Hematopoietic multipotent progenitor cell treated with erythropoietin and hydrocortisone succinate and interleukin-3 and kit ligand, for 17 days (in vitro differentiated cells): ENCODE results near the gene SORCS2.

Experiments used
- DNase-seq: peaks from one replicate; pipeline ENCODE4 v3.0.0-alpha.2; 2015; ENCODE audit warnings: low spot score

SORCS2 gene

DNA sequence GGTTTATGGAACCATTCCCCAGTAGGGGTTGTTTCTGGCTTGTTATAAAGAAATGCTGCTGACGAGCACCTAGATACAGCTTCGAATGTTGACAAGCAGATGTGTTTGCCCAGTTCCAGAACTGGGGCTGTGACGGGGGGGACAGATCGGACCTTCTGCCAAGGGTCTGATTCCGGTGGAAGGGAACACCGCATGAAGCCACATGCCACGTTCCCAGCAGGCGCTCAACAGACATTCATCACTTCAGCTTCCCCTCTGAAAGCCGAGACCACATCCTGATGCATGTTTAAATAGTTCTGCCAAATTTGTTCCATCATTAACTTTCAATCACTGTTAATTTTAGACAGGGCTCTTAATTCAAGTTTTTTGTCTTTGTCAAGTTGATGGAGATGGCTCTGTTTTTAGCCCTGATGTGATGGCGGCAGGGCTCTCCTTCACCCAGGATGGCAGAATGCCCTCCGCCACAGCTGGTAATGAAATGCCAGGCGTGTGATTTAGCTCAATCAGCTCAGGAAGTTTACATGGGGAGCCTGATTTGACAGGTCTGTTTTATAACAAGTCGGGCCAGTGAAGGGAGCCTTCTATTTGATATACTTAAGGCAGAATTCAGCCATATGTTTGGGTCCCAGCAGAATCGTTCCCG lies 185.0 kb downstream of the SORCS2 start:
- no peak for DNase-seq

DNA sequence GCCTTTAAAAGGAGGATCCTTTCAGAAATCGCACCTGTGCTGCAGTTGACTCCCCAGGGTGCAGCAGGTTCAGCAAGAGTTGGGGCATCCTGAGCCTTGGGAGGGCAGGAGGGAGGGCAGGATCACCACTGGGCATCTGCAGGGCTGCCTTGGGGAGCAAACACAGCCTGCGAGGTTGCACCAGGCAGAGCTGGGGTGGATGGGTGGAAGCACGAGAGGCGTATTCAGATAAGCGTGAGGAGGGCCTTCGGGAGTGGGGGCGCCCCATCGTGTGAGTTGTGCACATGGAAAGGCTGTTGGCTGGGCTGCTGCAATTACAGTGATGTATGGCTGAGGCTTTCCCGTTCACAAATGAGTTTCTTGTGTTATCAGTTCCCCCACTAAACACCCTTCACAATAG lies 186.8 kb downstream of the SORCS2 start:
- no peak for DNase-seq

DNA sequence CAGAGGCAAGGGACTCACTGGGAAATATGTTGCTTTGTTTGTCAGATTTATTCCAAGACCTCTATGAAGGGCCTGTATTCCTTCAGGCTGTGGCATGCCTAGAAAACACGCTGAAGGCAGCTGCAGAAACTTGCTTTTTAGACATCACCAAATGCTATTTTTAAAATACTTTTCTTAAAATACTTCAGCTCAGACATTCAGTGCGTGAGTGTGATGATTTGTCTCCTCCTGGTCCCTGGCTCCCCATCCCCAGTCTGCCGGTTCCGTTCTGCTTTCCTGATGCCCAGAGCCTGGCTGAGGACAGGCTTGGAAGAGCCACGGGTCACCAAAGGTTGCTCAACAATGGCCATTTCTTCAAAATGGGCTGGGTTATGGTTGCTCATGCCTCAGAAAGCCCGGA lies 187.4 kb downstream of the SORCS2 start:
- no peak for DNase-seq

DNA sequence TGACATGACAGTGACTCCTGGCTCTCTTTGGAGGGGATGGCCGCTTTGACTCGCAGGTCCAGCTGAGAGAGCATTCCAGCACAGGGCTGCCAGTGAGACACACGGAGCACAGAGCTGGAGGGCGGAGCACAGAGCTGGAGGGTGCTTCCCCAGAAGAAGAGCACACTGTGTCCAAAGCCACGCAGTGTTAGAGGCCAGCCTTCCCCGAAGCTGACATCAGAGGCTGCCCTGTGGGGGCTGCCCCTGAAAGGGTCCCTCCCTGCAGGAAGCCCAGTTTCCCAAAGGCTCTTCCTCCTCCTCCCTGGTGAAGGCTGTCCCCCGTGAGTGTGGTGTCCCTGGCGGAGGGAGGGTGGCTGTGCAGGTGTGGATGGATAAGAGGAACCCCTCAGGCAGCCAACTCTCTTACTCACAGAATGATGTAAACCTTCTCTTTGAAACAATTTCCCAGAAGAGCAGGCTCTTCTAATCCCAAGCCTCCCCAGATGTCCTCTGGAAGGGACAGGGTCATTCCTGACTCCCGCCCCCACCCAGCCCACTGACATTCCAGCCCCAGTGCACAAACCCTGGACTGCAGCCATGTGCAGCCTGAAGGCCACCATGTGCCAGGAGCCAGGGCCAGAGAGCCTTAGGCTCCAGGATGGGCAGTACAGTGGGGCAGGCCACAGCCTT lies 189.0 kb downstream of the SORCS2 start:
- no peak for DNase-seq

DNA sequence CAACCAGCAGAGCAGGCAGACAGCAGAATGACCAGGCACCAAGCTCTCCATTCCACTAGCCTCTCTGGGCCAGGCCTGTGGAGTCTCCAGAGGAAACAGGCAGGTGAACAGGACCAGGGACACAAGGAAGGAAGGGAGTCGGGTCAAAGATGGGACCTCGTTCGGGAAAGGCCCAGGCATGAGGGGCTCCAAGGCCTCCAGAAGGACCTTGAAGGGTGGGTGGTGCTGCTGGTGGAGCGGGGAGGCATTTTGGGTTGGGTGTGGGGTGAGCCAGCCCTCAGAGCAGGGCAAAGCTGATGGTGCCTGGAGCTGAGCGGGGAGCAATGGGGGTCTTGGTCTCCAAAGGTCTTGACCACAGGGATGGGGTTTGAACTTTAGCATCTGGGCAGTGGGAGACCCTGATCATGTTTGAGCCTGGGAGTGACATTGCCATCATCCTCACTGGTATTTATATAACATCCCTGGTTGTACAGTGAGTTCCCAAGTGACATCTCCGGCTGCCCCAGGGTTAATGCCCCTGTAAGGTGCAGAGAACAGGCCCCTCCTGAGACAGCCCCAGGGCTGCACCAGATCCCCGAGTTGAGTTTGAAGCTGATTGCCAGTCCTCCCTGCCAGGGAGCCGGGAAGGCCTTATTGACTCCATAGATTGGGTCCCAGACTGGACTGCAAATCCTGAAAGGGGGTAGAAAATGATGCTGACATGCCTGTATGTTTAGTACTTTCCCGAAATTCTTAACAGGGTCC lies 189.7 kb downstream of the SORCS2 start:
- no peak for DNase-seq

DNA sequence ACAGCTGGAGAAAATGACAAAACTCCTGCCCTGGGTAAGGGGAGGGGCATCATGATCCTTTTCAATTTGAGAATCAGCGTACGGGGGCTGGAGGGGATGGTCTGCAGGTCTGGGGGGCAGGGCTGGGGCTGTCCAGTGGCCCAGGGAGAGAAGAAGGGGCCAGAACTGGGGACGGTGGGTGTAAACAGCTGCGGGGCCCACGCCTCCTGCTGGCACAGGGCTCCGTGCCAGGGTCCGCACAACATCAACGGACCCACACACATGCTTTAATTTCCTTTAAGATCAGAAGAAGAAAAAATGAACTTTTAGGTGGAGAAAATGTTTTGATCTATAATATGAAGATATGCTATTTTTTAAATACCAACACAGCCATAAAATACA lies 190.3 kb downstream of the SORCS2 start:
- no peak for DNase-seq

DNA sequence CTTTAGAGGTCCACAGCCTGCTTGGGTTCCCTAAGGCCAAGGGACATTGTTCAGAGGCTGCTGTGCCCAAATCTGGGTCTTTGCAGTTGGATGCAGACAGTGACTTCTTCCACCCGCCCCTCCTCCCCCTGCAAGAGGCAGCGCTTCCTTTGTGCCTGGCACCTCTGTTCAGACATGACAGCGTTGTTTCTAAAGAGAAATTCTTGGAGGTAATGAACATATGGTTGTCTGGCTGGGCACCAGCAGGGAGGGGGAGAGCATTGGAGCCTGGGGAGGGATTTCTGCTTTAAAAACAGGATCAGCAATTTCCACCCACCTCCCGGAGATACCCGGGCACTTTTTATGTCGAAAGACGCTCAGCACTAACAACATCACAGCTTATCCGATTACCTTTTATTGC lies 190.9 kb downstream of the SORCS2 start:
- no peak for DNase-seq

DNA sequence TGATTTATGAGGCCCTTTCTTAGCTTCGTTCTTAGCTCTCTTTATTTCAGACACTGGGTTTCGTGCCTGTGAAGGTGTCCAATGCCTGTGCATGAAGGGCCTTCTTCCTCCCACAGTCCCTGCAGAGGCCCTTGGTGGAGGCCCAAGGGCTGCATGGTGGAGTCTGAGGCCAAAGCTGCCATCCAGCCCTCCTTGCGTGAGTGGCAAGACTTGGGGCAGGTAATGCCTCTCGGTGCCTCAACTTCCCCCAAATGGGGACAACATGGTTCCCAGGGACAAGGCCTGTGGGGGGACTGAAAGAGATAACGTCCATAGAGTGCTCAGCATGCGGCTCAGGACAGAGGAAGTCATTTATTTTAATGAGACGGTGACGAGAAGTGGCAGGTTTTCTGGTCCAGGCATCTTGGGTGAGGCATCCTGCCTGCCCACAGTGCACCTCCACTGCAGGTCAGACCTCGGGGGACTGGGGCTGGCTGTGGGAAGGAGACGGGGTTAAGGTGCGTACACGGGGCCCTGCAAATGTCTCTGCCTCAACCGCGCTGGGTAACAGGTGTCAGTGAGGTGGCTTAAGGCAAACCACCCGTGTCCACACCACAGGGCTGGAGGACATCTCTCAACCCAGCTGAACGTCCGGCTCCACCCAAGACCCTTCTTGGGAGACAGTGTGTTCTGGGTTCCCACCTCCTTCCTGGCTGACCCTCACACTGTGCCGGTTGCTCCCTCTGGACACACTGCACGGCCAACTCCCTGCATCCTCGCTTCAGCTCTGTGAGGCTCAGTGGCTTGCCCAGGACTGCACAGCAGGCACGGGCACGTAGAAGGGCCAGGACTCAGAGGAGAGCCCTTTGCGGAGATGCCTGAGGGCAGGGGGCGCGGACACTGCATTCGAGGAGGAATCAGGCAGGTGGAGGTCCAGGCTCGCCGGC lies 191.9 kb downstream of the SORCS2 start:
- no peak for DNase-seq

DNA sequence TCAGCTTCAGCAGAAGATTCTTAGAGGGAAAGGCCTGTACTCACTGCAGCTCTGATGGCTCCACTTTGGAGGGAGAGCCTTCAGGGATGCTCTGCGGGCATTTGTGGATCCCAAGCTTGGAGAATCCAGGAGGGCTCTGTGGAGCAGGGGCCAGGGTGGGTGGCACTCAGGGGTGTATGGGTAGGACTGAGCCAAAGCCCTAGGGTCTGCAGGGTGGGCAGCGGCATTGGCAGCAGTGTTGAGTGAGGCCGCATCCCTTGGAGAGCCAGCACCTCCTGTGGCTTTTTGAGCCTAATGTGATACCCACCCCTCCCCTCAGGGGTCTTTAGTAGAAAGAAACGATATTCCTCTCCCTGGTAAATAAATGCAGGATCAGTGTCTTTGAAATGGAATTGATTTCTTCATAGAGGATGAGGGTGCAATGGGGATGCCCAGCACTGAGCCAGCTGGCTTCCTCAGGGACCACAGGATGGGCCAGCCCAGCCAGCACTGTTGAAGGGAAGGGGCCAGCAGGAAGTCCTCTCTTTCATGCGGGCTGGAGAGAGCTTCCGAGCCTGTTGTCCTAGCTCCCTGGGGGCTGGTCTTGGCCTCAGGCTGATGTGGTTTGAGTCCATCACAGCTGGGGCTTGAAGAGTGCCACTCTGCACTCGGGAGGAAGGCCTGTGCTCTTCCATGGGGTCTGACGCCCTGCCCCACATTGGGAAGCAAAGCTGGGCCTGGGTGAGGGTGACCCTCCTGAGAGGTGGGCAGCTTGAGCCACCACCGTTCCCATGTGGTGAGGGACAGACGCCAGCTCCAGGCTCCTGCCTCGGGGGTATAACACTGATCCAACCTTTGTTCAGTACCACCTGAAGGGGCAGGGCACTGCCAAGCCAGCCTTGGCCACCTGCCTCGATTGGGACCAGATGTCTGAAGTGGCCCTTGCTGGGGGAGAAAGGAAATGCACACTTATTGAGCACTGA lies 192.9 kb downstream of the SORCS2 start:
- no peak for DNase-seq

DNA sequence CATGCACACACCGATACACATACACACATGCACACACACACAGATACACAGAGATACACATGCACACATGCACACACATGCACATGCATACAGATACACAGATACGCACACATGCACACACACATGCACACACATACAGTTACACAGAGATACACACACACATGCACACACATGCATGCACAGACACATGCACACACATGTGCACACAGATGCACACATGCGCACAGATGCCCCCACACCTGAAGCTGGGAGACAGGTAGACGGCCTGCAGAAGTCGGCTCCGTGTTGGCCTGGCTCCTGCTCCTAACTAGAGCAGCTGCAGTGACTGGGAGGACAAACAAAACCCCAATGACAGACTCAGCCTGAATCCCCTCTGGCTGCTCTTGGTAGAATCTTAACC lies 195.6 kb downstream of the SORCS2 start:
- DNase-seq = no peak

DNA sequence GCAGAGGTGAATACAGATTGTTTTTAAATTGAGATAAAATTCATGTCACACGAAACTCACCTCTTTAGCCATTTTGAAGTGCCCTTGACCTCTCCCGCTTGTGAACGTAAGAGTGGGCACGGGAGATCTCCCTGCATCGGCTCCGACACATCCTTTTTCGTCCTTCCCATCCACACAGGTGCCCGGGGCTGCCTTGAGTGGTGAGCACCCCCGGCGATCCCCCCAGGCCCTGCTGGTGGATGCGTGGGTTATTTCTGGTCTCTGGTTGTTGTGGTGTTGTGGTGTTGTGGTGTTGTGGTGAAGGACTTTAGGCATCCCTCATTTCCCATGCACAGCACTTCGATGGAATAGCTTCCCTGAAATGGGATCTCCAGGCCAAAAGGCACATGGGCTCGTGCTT lies 196.3 kb downstream of the SORCS2 start:
- no peak for DNase-seq

DNA sequence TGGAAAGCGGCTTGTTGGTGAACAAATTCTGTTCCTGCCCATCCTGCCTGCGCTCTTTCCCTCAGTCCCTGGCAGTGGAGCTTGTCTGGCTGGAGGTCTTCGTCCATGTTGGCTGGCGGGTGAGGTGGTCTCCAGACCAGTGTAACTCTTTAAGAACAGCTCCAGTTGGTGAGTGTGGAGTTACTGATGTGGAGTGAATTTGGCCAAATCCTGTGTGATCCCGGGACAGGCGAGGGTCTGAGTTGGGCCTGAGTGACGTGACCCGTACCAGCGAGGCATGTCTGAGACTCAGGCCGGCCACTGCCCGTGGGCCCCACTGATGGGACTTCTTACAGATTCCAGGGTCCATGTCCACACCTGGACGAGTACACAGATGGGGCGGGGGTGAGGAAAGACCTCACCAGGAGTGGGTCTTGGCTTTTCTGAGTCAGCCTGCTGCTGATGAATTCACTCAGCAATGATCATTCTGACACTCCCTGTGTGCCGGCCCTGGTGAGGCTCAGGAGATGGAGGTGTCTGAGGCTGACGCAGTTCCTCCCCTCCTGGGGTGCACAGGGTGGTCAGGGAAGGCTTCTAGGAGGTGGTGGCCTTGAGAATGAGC lies 196.9 kb downstream of the SORCS2 start:
- no peak for DNase-seq

DNA sequence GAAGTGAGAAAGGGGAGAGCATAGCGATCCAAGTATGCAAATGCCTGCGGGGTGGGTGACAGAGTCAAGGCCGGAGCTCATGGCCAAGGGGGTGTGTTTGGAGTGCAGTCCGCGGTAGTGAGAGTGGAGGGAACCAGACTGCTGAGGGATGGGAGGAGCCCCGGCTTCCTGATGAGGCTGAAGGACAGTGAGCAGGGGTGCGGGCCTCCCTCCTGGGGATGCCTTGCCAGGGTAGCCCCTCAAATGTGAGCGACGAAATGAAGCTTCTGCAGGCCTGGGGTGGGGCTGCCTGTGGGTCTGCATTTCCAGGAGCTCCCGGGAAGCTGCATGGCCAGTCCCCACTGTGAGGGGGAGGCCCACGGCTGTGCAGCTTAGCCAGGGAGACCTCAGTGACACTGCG lies 197.4 kb downstream of the SORCS2 start:
- no peak for DNase-seq

DNA sequence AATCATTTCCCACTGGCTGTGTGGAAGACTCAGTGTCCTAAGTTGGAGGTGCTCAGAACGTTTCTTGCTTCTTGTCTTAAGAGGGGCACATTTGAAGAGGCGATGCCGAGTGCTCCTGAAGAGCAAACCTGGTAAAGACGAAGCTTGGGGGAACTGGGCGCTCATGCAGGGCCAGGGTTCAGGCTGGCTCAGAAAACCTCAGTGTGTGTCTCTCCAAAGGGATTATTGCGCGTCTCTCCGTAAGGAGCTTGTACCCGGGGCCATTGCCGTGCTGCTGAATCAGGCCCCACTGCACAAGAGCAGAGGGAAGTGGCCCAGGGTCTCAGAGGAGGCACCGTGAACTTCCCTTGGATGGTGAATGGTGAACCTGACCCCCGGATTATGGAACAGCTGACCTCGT lies 198.0 kb downstream of the SORCS2 start:
- DNase-seq = no peak

DNA sequence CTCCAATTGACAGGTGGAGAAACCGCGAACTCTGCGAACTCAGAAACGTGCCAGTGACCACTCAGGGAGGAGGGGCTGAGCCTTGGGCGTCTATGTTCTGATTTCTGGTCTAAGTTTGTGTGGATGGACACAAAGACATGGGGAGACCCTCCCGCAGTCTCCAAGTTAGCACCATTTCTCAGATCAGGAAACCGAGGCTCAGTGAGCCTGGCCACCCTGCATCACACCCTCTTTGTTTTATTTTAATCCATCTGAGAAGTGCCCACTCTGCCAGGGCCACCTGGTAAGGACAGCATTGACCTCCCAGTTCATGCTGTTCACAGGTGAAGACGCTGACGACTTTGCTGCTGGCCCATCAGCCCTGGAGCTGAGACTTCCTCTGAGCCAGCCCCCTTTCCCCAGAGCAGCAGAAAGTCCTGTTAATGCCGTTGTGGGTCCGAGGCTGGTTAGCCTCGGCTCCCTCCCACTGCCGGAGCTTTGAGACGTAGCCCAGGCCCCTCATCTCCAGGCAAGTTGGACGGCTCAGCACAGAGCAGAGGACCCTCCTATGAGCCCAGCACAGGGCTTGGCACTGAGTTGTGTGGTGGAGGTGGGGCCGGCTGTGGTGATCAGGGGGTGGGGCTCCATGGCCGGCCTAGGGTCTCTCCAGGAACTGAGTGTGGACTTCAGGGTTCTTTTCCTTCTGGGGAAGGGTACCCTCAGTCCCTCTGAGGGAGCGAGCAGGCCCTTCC lies 198.7 kb downstream of the SORCS2 start:
- DNase-seq = no peak

DNA sequence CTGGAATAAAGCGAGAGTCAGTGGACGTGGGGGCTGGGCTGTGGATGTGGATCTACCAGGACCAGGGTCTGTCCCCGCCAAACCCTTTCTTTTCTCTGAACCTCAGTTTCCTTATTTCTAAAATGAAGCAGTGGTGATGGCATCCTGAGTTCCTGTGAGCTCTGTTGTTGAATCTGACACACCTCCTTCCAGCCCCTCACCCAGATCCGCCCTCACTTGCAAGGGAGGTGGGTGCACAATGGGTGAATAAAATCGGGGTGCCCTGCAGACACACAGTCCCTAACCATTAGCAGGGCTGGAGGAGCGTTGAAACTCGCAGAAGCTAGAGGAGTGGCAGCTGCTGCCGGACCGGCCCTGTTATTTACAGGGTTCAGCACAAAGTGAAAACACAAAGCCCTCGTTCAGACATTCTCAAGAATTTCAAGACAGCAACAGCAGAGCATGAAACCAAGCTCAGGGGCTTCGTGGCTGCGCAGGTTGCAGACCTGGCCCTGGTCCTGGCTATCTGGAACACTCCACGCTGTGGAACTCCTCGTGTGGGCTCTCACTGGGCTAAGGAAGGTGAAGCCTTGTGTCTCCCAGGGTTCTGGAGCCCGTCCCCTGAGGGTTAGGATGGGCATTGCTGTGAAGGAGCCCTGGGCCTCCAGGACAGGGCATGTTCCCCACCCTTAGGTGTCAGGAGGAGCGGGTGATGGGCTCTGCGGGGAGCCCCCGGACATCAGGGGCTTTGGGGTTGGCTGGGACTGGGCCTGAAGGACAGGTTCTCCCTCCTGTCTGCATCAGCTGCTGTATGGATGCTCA lies 199.5 kb downstream of the SORCS2 start:
- DNase-seq = no peak

DNA sequence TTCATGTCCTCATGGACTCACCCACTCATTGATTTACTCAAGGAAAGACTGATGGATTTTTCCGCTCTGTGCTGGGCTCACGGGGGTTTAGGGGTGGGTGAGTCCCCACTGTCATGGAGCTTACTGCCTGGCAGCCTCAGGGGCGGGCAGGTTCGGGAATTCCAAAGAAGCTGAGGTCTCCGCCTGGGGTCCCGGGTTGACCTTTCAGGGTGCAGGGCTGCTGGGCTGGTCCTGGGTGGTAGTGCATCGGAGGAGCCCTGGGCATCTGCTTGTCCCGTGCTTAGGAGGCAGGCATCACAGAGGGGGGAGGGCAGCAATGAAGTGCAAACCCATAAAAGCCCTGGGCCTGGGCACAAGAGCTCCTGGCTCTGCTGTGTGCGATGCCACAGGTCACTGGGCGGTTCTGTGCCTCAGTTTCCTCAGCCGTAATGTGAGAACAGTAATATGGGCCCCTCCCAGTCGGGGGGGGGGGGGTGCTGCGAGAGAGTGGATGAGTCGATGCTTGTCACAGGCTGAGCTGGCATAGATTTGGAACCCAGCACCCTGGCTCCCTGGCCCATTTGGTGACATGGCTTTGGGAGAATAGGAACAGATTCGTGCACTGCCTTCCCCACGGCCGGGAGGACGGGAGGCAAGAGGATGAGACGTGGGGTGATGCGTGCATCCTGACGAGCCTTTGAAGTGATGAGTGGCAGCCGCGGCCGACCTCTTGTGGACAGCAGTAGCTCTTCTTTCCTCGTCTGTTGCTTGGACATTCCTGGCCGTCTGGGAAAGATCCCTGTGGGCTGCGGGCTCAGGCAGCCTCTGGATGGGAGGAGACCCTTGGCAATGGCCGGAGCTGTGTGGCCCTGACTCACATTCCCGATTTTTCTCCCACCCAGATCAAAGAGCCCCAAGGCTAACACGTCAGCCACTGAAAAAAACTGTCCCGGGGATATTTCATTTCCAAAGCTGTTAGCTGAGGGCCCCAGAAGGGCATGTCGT lies 200.4 kb downstream of the SORCS2 start:
- no peak for DNase-seq
